BLaER1 treated with 17β-estradiol and CSF1 and Interleukin-3, amounts not matched to agents 10 nM and 100 nM (cell line): ENCODE measurements around the gene TWIST2.

Experiments
- H3K27ac ChIP-seq, 11 experiments: shearing (Covaris generic); formaldehyde crosslinking; 2 replicates each; pipeline ENCODE4 v1.8.1; 2022
- H3K27me3 ChIP-seq, 11 experiments: shearing (Covaris generic); formaldehyde crosslinking; 2 replicates each; pipeline ENCODE4 v1.8.1; 2022
- H3K36me3 ChIP-seq, 11 experiments: shearing (Covaris generic); formaldehyde crosslinking; 2 replicates each; pipeline ENCODE4 v1.8.1; 2022
- H3K4me1 ChIP-seq, 10 experiments: shearing (Covaris generic); formaldehyde crosslinking; 2 replicates each; pipeline ENCODE4 v1.8.1; 2022
- H3K4me2 ChIP-seq, 11 experiments: shearing (Covaris generic); formaldehyde crosslinking; 2 replicates each; pipeline ENCODE4 v1.8.1; 2022
- H3K4me3 ChIP-seq, 10 experiments: shearing (Covaris generic); formaldehyde crosslinking; 2 replicates each; pipeline ENCODE4 v1.8.1; 2022
- H3K9ac ChIP-seq, 11 experiments: shearing (Covaris generic); formaldehyde crosslinking; 2 replicates each; pipeline ENCODE4 v1.8.1; 2022
- H3K9me3 ChIP-seq, 11 experiments: shearing (Covaris generic); formaldehyde crosslinking; replicated peaks in 1 of 11; 2 replicates each; pipeline ENCODE4 v1.8.1; 2022
- H4K20me1 ChIP-seq, 11 experiments: shearing (Covaris generic); formaldehyde crosslinking; 2 replicates each; pipeline ENCODE4 v1.8.1; 2022
- Cebpa-rat ChIP-seq, 11 experiments: shearing (Covaris generic); IDR thresholded peaks; 2 replicates each; pipeline ENCODE4 v1.8.1; 2022

Gene TWIST2

DNA sequence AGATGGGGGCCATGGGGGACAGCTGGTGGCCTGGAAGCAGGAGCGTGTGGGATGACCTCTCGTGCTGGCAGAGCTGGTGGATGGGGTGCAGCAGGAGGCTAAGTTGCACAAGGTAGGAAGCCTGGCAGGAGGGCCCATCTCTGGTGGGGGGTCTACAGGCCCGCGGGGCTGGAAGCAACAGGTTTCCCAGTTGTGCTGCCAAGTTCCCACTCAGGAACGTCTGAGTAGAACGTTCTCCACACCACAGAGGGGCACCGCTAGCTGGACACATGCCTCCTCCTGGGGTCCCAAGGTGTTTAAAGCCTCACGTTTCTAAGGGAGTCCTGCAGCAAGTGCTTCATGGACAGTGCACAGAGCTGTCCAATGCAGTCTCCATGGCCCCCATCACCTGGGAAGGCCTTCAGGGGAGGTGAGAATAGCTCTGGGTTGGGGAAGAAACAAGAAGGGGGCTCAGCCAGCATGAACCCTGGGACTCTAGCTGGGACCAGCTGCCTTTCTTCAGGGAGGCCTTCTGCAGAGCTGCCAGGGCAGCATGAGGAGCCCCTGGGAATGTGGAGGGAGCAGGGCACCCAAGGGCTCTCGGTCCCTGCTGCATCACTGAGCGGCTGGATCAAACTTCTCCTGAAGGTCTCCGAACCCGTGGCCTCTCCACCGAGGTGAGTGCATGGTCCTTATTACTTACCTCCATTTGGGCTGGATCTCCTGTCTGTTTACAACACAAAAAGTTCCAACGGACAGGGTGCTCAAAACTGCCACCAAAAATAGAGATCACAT lies 80.0 kb downstream of the TWIST2 start:
- H3K36me3 ChIP-seq: no peaks in the 10 kb centered on the region
- no peak overlapping the region for H3K4me2 ChIP-seq
- no peaks in the 10 kb centered on the region for H3K27me3 ChIP-seq
- no peak overlapping the region for H3K27ac ChIP-seq
- no peaks in the 10 kb centered on the region for H3K4me1 ChIP-seq
- no peak overlapping the region for H3K9ac ChIP-seq
- peaks cover 0 to 4% (median 0%) of the 10 kb centered on the region in 11 experiments; a peak in 5 of 22 replicates for H3K9me3 ChIP-seq
- no peak overlapping the region for H3K4me3 ChIP-seq
- no peaks in the 10 kb centered on the region; a peak in 3 of 22 replicates for H4K20me1 ChIP-seq
- TF ChIP-seq Cebpa-rat (IDR thresholded peaks at IDR 0.05): no peak

DNA sequence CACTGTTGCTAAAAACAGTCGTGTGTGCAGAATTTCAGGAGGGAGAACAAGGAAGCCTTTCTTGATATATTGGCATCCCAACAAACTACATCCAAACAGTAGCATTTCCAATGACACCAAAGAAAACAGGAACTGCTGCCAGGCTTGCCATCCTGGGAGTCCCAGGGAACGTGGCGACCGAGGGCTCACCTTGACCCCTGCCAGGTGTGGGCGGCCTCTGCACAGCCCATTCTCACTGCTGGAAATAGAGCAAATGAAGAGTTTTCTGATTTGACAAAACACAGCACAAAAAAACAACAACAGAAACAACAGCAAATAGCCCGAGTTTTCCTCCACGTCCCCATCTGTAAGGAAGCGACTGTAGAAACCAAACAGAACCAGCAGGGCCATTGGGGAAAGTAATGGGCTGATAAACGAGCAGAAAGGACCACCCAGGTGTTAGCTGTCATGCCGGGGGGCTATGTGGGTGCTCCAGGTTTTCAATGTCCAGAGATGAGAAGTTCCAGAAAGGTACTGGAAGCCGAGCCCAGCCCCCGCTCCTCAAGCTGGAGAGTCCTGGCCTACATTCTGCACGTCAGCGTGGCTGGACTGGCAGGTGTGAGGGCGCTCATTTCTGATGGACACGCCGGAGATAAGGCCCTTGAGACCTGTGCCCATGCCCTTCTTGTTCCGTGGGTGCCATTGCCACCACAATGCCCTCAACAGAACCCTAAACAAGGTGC lies 80.8 kb downstream of the TWIST2 start:
- Histone ChIP-seq H3K4me3 (no peak overlapping the region), H3K27me3 (no peaks in the 10 kb centered on the region), H3K9ac (no peak overlapping the region), H3K4me2 (no peak overlapping the region), H3K4me1 (no peaks in the 10 kb centered on the region), H3K27ac (no peak overlapping the region), H3K36me3 (no peaks in the 10 kb centered on the region), H3K9me3 (peaks cover 5 to 10% (median 5%) of the 10 kb centered on the region in 11 experiments; a peak in 18 of 22 replicates), H4K20me1 (no peaks in the 10 kb centered on the region; a peak in 2 of 22 replicates)
- TF ChIP-seq Cebpa-rat (IDR thresholded peaks at IDR 0.05): no peak

DNA sequence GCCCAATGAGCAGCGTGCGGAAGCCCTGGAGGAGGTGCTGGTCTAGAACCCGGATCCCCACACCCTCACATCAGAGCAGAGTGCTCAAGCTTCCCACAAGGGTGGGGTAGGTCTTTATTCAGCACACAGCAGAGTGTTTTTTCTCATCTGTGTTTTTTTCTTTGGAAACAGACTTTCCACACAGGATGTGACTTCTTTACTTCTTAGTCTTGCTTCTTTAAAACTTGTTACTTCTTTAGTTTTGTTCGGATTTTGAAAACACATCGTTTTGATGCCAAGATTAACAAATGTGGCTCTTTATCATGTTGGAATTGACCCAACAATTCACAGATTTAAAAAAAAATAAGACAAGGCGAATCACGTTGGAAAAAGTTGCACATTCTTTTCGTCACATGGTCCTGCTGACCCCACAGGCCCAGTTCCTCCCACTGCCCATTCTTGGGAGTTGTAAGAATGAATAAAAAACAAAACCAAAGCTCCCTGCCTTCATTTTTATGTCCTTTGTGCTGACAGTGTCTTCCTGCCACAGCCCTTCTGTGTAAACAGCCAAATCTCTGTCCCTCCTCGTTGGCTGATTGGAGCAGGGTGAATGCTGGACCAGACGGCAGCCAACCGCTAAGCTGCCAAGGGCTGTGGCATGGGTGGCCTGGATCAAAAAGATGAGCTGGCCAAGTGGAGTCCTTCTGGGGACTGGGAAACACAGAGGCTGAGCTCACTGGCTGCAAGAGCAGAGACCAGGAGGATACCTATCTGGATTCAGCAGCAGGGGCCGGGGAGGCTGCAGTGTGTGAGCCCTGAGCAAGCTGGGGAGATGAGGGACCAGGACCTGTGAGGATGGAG lies 81.6 kb downstream of the TWIST2 start:
- no peaks in the 10 kb centered on the region for H3K27me3 ChIP-seq
- H3K27ac ChIP-seq: no peak overlapping the region
- peaks cover 12 to 18% (median 13%) of the 10 kb centered on the region in 11 experiments; a peak in 20 of 22 replicates for H3K9me3 ChIP-seq
- no peaks in the 10 kb centered on the region for H3K4me1 ChIP-seq
- no peaks in the 10 kb centered on the region for H3K36me3 ChIP-seq
- TF ChIP-seq Cebpa-rat (IDR thresholded peaks at IDR 0.05): no peak
- no peak overlapping the region for H3K4me2 ChIP-seq
- H3K9ac ChIP-seq: no peak overlapping the region
- no peak overlapping the region for H3K4me3 ChIP-seq
- no peaks in the 10 kb centered on the region; a peak in 2 of 22 replicates for H4K20me1 ChIP-seq

DNA sequence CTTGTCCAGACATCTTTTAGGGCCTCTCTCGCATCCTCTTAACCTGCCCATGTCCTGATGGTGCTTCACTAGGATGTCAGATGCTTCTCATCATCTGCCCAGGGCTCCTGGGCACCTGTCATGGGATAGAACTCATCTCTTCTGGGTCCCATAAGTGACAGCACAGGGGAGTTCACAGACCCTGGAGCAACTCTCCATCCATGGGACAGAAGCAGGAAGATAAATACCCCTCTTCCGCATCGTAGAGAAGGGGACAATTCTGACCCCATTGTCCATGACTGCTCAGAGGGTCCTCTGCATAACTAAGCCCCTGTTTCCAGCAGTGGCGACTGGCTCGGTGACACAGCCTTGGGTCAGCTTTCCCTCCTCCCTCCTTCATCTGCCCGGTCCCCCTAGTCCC lies 82.3 kb downstream of the TWIST2 start:
- Histone ChIP-seq H3K9ac (no peak overlapping the region), H3K27me3 (no peaks in the 10 kb centered on the region), H3K9me3 (peaks cover 12 to 21% (median 16%) of the 10 kb centered on the region in 11 experiments; a peak in 20 of 22 replicates), H3K36me3 (no peaks in the 10 kb centered on the region), H3K4me2 (no peak overlapping the region), H3K4me1 (no peaks in the 10 kb centered on the region), H4K20me1 (no peaks in the 10 kb centered on the region; a peak in 2 of 22 replicates), H3K4me3 (no peak overlapping the region), H3K27ac (no peak overlapping the region)
- TF ChIP-seq Cebpa-rat (IDR thresholded peaks at IDR 0.05): no peak

DNA sequence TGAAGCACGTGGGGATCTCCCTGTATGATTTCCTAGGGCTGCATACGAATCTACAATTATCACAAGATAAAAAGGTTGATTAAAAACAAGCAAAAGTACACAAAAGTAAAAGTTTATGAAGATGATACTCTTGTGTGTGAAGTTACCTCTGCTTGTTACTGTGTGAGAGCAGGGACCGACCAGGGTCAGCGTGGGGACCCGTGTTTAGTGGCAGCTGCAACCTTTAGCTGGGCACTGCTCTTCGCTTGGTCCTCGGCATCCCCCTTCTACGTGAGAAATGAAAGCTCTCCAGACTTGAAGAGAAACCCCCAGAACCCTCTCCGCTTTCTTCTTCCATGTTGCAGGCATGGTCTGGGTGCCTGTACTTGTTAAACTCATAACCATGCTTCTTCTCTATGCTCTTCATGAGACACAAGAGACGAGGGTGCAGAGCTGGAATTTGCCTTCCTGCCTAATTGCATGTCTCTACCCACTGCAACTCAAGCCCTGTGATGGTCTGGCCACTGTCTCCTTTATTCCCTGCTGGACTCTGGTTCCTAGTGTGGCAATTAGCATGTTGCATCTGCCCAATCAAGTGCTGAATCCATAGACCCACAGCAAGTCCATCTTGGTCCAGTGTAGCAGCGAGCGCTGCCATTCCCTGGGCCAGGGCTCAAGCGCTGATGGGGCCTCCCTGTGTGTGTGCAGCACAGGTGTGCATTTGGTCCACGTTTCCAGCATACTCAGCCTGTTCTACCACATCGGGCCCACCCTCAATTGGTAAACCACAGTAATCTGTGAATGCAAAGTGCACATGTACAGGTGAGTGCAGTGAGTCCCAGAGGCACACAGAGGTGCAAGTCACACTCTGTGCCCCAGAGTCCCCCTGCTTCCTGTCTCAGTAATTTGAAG lies 88.5 kb downstream of the TWIST2 start:
- H3K4me3 ChIP-seq: no peak overlapping the region
- H3K27ac ChIP-seq: no peak overlapping the region
- H3K4me2 ChIP-seq: peak overlapping the region in 8 of 11 experiments; percentile 44 to 66 (median 56); a peak in 14 of 22 replicates
- no peaks in the 10 kb centered on the region for H3K36me3 ChIP-seq
- no peak overlapping the region for H3K9ac ChIP-seq
- TF ChIP-seq Cebpa-rat (IDR thresholded peaks at IDR 0.05): no peak
- H3K9me3 ChIP-seq: peaks cover 16 to 36% (median 31%) of the 10 kb centered on the region in 11 experiments; a peak in 20 of 22 replicates
- H3K27me3 ChIP-seq: peaks cover 0 to 15% (median 0%) of the 10 kb centered on the region in 11 experiments; a peak in 4 of 22 replicates
- peaks cover 0 to 19% (median 14%) of the 10 kb centered on the region in 10 experiments; a peak in 14 of 20 replicates for H3K4me1 ChIP-seq
- H4K20me1 ChIP-seq: no peaks in the 10 kb centered on the region

DNA sequence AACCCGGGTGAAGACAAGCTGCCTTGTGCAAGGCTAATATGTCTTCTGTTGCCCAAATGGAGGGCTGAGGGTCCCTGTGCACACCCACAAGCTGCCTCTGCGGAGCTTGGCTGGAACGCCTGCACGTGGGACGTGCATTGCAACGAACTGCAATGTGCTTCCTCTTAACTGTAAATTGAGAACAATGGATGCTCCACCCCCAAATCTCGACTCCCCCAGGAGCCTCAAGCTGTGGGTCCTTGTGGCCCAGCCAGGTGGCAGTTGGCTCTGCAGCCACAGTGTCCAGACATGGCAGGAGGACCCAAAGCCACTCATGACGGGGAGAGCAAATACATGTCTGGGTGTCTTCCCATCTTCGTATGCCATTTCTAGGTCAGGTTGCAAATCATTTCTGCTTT lies 90.1 kb downstream of the TWIST2 start:
- H3K27me3 ChIP-seq: peaks cover 0 to 30% (median 0%) of the 10 kb centered on the region in 11 experiments; a peak in 4 of 22 replicates
- no peak overlapping the region for H3K9ac ChIP-seq
- no peaks in the 10 kb centered on the region; a peak in 1 of 22 replicates for H4K20me1 ChIP-seq
- peaks cover 0 to 19% (median 14%) of the 10 kb centered on the region in 10 experiments; a peak in 14 of 20 replicates for H3K4me1 ChIP-seq
- no peak overlapping the region for H3K4me3 ChIP-seq
- no peak overlapping the region for H3K27ac ChIP-seq
- H3K36me3 ChIP-seq: no peaks in the 10 kb centered on the region
- H3K9me3 ChIP-seq: peaks cover 13 to 33% (median 28%) of the 10 kb centered on the region in 11 experiments; a peak in 18 of 22 replicates
- TF ChIP-seq Cebpa-rat (IDR thresholded peaks at IDR 0.05): no peak
- H3K4me2 ChIP-seq: peak overlapping the region in 9 of 11 experiments; percentile 13 to 66 (median 55); a peak in 16 of 22 replicates

DNA sequence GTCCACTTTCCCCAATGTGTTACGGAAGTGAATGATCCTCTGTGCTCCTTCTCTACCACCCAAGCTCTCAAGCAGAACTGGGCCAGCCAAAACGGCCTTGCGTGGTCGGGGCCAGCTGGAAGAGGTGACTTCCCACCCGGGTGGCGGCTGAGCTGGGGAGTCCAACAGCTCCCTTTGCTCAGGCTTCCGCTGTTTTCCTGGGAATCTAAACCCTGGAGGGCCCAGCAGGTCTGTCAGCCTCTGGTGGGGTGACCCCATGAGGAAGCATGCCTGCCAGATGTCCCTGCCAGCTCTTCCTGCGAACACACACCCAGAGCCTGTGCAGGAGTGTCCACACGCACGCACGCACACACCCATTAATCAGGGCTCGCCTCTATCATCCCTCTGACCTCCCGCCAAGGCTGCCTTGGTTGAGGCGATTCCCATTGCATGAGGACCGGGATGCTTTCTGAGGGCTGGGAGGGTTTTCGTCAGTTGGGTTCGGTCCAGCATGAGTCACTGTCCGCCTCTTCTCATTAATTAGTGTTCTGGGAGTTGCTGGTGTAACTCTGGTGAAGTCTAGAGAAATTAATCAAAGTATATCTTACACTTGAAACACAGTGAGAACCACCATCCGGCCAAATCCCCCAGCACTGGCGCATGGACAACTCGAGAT lies 90.6 kb downstream of the TWIST2 start:
- Histone ChIP-seq H3K36me3 (no peaks in the 10 kb centered on the region), H3K4me1 (peaks cover 0 to 19% (median 14%) of the 10 kb centered on the region in 10 experiments; a peak in 14 of 20 replicates), H3K9ac (no peak overlapping the region), H3K9me3 (peaks cover 9 to 30% (median 24%) of the 10 kb centered on the region in 11 experiments; a peak in 18 of 22 replicates), H3K4me2 (no peak overlapping the region; a peak in 1 of 22 replicates), H3K27me3 (peaks cover 0 to 30% (median 0%) of the 10 kb centered on the region in 11 experiments; a peak in 4 of 22 replicates), H3K27ac (no peak overlapping the region), H4K20me1 (no peaks in the 10 kb centered on the region; a peak in 1 of 22 replicates), H3K4me3 (no peak overlapping the region)
- TF ChIP-seq Cebpa-rat (IDR thresholded peaks at IDR 0.05): no peak
